Uterus (tissue), 2 donors: ENCODE data around the gene OTOS.

Experiments
- POLR2A ChIP-seq, 2 donors: fragments of 450-650 bp; IDR thresholded peaks; one replicate each; pipeline ENCODE4 v1.6.1; 2016; ENCODE audit warnings: antibody characterized with exemption in 2 of 2, mild to moderate bottlenecking in 1 of 2, moderate library complexity in 1 of 2
- TF ChIP-seq, protein P1 (sequence below), 4 experiments: fragments of 200-600 bp in 2 of 4; fragments of 450-650 bp in 2 of 4; sonication (generic) in 2 of 4; IDR thresholded peaks; one replicate each; pipeline ENCODE4 v1.5.1; 2016 to 2019; ENCODE audit warnings: antibody characterized with exemption in 4 of 4, mild to moderate bottlenecking in 2 of 4, moderate library complexity in 1 of 4

DNA sequence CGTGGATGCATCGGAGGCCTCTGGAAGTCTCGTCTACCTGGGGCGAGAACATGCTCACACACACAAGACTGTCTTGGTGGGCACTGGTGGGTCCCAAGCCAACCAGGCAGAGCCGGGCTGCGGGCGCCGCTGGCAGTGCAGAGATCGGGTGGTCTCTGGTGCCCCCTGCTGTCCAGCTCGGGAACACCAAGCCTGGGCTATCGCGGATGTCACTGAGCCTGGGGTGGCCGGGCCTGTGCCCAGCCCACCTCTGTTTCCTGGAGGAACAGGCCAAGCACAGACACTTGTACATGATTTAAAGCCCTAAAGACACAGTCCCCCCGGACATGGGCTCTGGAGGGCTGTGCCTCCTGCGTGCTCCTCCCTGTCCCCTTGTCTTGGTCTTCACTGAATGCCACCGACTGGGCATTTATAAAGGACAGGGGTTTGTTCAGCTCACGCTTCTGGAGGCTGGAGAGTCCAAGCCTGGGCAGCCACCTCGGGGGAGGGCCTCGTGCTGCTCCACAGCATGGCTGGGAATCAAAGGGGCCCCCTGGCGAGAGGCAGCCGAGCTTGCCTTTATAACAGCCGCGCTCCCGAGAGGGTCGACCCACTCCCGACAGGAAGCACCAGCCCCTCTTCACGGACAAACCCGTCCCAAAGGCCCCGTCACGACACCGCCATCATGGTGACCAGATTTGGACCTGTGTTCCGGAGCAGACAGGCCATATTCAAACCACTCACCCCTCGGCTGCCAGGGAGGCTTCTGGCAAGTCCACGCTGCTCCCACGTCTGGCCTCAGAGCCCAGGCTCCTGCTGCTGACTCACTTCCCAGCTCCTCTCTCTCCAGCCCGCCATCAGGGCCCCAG, 3.6 kb upstream of the OTOS start:
- TF ChIP-seq, protein P1, sequence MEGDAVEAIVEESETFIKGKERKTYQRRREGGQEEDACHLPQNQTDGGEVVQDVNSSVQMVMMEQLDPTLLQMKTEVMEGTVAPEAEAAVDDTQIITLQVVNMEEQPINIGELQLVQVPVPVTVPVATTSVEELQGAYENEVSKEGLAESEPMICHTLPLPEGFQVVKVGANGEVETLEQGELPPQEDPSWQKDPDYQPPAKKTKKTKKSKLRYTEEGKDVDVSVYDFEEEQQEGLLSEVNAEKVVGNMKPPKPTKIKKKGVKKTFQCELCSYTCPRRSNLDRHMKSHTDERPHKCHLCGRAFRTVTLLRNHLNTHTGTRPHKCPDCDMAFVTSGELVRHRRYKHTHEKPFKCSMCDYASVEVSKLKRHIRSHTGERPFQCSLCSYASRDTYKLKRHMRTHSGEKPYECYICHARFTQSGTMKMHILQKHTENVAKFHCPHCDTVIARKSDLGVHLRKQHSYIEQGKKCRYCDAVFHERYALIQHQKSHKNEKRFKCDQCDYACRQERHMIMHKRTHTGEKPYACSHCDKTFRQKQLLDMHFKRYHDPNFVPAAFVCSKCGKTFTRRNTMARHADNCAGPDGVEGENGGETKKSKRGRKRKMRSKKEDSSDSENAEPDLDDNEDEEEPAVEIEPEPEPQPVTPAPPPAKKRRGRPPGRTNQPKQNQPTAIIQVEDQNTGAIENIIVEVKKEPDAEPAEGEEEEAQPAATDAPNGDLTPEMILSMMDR (IDR thresholded peaks at IDR 0.05), result peak; percentile 88 to 97 (median 92)
- TF ChIP-seq POLR2A (IDR thresholded peaks at IDR 0.05), result no peak
